ENCODE measurements around the gene CTNNA3.

- TF ChIP-seq EGR1 (IDR thresholded peaks at IDR 0.05; ENCODE audit: low read depth in 2 of 2), result no peak
- TF ChIP-seq, protein P1, sequence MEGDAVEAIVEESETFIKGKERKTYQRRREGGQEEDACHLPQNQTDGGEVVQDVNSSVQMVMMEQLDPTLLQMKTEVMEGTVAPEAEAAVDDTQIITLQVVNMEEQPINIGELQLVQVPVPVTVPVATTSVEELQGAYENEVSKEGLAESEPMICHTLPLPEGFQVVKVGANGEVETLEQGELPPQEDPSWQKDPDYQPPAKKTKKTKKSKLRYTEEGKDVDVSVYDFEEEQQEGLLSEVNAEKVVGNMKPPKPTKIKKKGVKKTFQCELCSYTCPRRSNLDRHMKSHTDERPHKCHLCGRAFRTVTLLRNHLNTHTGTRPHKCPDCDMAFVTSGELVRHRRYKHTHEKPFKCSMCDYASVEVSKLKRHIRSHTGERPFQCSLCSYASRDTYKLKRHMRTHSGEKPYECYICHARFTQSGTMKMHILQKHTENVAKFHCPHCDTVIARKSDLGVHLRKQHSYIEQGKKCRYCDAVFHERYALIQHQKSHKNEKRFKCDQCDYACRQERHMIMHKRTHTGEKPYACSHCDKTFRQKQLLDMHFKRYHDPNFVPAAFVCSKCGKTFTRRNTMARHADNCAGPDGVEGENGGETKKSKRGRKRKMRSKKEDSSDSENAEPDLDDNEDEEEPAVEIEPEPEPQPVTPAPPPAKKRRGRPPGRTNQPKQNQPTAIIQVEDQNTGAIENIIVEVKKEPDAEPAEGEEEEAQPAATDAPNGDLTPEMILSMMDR (IDR thresholded peaks at IDR 0.05; ENCODE audit: low read depth, low read length, missing input control), result no peak
- no peak for TF ChIP-seq TAF1 (conservative IDR thresholded peaks at IDR 0.05)
- no peak for TF ChIP-seq REST (IDR thresholded peaks at IDR 0.05)
- no peak for TF ChIP-seq YY1 (IDR thresholded peaks at IDR 0.05)
- no peak for TF ChIP-seq SP1 (IDR thresholded peaks at IDR 0.05)
These were observed 1330.3 kb downstream of the CTNNA3 start for GRCh38 chr10:66365686-66366085.
